Activated gamma-delta T cell (primary cell): ENCODE data around the gene MFN1.

ENCODE experiments used
- DNase-seq: peaks from one replicate; lab custom pipeline; 2025; lab: John Stamatoyannopoulos, UW

Gene MFN1

GRCh38 chr3:179336345-179336929 lies 11.1 kb upstream of the MFN1 start:
- DNase-seq: no peak

DNA sequence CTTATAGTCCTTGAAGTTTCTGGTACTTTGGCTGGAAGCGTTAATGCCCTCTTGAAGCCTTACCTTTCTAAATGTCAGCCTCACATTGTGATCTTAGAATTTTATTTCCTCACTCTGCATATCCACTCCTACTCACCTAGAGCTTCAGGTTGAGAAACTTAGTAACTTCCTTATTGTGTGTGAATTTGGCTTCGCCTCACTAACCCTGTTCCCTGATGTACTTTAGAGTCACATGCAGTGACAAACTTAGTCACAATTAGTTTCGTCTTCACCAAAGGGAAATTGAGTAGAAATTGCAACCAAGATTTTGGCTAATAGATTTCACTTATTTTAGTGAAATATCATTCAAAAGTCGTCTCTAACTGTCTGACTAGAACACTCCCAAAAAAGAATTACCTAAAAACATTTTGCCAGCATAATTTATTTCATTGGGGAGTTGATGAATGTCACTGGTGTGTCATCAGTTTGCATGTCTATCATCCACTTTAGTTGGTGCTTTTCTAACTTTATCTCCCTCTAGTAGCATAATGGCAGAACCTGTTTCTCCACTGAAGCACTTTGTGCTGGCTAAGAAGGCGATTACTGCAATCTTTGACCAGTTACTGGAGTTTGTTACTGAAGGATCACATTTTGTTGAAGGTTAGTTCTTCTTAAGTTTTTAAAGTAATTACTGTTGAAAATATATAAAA lies 960 bp downstream of the MFN1 start:
- DNase-seq: no peak

DNA sequence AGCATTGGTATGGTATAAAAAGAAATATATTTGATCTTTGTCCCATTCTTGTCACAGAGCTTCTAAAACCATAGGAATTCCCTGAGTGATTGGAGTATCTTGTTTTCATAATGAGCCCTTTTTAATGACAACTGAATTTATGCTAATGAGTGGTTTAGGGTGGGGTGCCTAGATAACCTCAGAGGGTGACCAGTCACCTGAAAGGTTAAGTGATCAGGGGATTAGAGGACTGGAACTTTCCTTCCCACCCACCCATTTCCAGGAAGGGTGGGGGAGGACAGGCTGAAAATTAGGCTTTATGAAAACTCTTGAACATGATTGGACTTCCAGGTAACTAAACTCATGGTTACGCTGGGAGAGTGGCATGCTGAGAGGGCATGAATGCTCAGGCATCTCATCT lies 8.5 kb downstream of the MFN1 start:
- no peak for DNase-seq

- DNase-seq: no peak
Observed at GRCh38 chr3:179363332-179363731, 15.8 kb downstream of the MFN1 start.

GRCh38 chr3:179369621-179370020 lies 22.1 kb downstream of the MFN1 start:
- no peak for DNase-seq

- no peak for DNase-seq
Observed at GRCh38 chr3:179373938-179374337, 26.4 kb downstream of the MFN1 start.

DNA sequence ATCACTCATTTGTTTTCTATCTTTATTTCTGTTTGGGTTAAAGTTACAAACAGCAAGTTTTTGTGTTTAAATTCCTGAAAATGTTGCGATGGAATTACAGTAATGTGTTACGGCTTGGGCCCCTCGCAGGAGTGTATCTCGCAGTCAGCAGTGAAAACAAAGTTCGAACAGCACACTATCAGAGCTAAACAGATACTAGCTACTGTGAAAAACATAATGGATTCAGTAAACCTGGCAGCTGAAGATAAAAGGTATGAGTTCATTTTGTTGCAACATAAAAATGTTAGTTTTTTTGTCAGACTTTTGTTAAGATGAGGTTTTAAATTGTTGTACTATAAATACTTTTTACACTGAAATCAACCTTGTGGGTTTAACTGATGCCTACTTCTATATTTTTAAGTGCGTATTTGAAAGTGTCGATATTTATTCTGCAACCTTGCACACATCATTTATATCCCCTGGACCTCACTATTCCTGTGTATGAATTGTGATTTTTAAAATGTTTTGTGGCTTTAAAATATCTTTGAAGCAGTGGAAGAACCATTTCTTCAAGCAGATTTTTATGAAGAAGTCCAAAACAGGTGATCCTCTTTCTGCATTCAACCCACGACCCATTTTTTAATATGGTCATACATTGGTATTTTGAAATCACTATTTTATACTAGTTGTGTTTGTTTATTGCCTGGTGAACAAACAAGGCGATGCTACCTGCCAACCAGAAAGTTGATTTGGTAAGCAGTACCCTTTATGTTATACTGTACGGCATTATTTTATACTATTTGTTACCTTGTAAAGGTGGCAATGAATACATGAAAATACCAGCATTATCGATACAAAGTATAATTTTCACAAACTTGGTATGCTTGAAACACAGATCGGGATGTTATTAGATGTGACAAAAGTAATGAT lies 27.8 kb downstream of the MFN1 start:
- DNase-seq: no peak

DNA sequence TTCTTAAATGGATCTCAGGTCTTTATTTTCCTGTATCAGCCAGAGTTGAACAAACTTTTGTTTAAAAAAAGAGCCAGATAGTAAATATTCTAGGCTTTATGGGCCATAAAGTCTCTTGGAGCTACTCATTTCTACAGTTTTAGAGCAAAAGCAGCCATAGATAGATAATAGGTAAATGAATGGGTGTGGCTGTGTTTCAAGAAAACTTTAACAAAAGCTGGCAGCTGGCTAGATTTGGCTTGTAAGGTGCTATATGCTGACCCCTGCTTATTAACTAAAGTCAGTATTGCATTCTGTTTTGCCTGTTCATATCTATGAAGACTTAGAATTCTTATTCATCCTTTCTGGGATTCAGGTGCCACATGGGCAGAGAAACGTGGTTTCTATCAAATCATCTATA lies 29.0 kb downstream of the MFN1 start:
- DNase-seq: no peak

DNA sequence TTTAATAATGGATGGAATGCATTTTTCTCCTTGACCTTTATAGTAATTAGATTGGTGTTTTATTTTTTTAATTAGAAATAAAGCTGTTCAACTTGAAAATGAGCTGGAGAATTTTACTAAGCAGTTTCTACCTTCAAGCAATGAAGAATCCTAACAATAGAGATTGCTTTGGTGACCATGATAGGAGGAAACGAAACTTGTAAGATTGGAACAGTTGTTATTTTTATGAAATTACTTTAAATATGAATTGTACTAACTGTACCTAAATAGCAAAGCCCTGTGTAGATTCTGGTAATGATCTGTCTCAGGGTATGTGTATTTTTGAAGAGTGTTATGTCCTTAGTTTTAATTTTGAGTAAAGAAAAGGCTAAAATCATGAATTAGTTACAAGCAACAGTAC lies 44.4 kb downstream of the MFN1 start:
- DNase-seq: no peak

- no peak for DNase-seq
Observed at GRCh38 chr3:179398574-179399231, 51.2 kb downstream of the MFN1 start.

- DNase-seq: no peak
Observed at GRCh38 chr3:179401561-179401960, 54.1 kb downstream of the MFN1 start.

GRCh38 chr3:179402963-179403362 lies 55.5 kb downstream of the MFN1 start:
- no peak for DNase-seq

- no peak for DNase-seq
Observed at GRCh38 chr3:179404307-179404706, 56.8 kb downstream of the MFN1 start.

DNA sequence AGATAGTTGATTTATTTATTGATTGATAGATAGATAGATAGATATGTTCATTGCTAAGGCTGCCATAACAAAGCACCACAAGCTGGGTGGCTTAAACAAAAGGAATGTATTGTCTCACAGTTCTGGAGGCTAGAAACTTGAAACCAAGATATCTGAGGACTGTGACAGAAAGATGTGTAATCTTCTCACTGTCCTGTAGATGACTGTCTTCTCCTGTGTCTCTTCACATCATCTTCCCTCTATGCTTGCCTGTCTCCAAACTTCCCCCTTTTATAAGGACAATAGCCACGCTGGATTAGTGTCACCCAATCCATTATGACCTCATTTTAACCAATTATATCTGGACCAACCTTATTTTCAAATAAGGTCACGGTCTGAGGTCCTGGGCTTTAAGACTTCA lies 62.8 kb downstream of the MFN1 start:
- no peak for DNase-seq

- DNase-seq: no peak
Observed at GRCh38 chr3:179410999-179411398, 63.5 kb downstream of the MFN1 start.

GRCh38 chr3:179414804-179415203 lies 67.3 kb downstream of the MFN1 start:
- DNase-seq: no peak

DNA sequence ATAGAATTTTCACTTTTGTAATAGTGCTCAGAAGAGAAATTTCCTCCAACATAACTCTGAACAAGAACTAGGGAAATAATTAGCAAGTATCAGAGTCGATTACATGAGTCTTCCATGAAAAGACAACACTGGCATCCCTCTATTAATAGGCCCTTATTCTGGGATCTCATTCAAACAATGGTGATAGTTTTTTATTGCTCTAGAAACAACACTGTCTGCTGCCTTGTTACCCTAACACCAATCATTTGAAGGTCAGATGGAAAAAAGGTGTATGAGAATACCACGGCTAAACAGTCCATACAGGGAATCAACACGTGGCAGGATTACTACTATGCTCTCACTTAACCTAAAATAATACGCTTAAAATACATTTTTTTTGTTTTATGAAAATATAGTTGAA lies 67.9 kb downstream of the MFN1 start:
- DNase-seq: no peak

DNA sequence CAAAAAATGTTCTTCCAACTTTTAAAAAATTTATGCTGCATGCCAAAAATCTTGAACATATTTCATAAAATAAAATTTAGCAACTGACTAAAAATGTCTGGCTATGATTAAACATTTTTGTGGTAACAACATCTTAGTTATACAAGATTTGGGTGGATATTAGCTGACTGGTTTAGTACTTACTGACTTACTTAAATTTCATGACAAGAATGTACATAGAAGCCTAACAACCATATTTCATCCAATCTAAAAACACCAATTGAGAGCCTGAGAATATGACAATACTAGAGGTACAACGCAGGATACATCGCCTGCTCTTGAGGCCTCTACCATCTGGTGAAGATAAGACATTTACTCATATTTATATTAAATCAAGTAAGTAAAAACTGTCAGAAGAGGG lies 69.2 kb downstream of the MFN1 start:
- no peak for DNase-seq

GRCh38 chr3:179418610-179419009 lies 71.1 kb downstream of the MFN1 start:
- no peak for DNase-seq

- DNase-seq: no peak
Observed at GRCh38 chr3:179421500-179421899, 74.0 kb downstream of the MFN1 start.

- DNase-seq: no peak
Observed at GRCh38 chr3:179425075-179425474, 77.6 kb downstream of the MFN1 start.

DNA sequence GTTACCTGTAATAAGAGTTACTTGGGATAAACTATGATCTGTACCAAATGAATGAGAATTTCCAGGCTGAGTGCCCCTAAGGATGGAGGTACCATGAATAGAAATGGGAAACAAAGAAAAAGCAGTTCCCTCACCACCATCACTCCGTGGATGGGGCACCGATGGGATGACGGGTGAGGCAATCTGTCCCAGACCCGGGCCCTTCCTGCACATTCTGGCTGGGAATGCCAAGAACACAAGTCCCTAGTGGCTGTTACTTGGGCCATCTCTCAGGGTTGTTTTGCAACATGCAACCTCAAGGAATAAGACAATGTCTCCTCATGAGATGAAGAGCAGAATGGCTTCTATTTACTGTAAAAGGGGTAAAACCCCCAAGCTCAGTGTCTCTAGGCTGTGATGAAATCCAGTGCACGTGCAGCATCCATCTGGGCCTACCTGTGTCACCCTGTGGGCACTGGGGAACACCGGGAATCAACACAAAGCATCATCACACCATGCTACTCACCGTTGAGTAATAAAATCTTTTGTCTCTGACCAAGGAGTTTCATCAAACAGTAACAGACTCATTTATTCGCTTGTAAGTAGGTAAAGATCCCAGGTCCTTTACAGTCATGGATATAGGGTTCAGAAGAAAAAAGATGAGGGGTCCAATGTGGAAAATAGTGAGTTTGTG lies 81.5 kb downstream of the MFN1 start:
- no peak for DNase-seq
